H1 (cell line): ENCODE data around the gene LEKR1. TPM values are rescaled to one million over a fixed set of nuclear protein-coding genes. Genes with fewer than 3 reads are reported as not detected.
"Not testable (repeated sequence)": the region's sequence is repeated elsewhere in the genome, so short reads cannot be mapped to it uniquely, and the experiment has no call there.

Experiments
- CTCF ChIA-PET: fragments of 300-600 bp; sonication (Branson Sonifier 250); formaldehyde crosslinking; loops from one replicate; lab custom pipeline; 2021; ENCODE audit not compliant: partially characterized antibody; lab: Charles Lee
- POLR2A ChIA-PET: fragments of 300-600 bp; sonication (Branson Sonifier 250); formaldehyde crosslinking; loops from one replicate; lab custom pipeline; 2021; ENCODE audit warnings: inconsistent platforms; ENCODE audit not compliant: partially characterized antibody; lab: Charles Lee
- DNase-seq, 2 experiments: peaks; one replicate each; pipeline versions ENCODE4 v3.0.0 to v3.0.0-alpha.2; 2010 to 2022; ENCODE audit warnings: low spot score in 2 of 2, low read depth in 1 of 2, mixed read lengths in 1 of 2
- FAIRE-seq: peaks from 2 replicates; lab custom pipeline; 2011; peaks lifted over from hg19 to GRCh38; lab: Jason Lieb, UNC
- H2AFZ ChIP-seq: 2 replicates; pipeline ENCODE4 v1.8.1; 2012; ENCODE audit warnings: low read length, inconsistent platforms
- H2AK5ac ChIP-seq: 2 replicates; pipeline ENCODE4 v1.6.1; 2013; ENCODE audit warnings: low read depth, low read length
- H2BK120ac ChIP-seq: replicated peaks from 2 replicates; pipeline ENCODE3; 2013; ENCODE audit warnings: low read depth, low read length, inconsistent platforms
- H2BK12ac ChIP-seq: 2 replicates; pipeline ENCODE4 v1.6.1; 2013; ENCODE audit warnings: low read depth, low read length
- H2BK15ac ChIP-seq: 2 replicates; pipeline ENCODE4 v1.6.1; 2013; ENCODE audit warnings: low read length
- H2BK20ac ChIP-seq: 2 replicates; pipeline ENCODE4 v1.6.1; 2013; ENCODE audit warnings: low read length
- H2BK5ac ChIP-seq: 2 replicates; pipeline ENCODE4 v1.6.1; 2013; ENCODE audit warnings: low read depth, low read length
- H3K14ac ChIP-seq: 2 replicates; pipeline ENCODE4 v1.6.1; 2013; ENCODE audit warnings: inconsistent platforms; ENCODE audit not compliant: insufficient read length
- H3K18ac ChIP-seq: 2 replicates; pipeline ENCODE4 v1.6.1; 2013; ENCODE audit warnings: low read length; ENCODE audit errors: extremely low read depth
- H3K23ac ChIP-seq: 2 replicates; pipeline ENCODE4 v1.6.1; 2013; ENCODE audit warnings: inconsistent platforms; ENCODE audit not compliant: insufficient read length
- H3K23me2 ChIP-seq: 2 replicates; pipeline ENCODE4 v1.6.1; 2013; ENCODE audit warnings: low read depth, low read length
- H3K27ac ChIP-seq: 2 replicates; pipeline ENCODE4 v1.6.1; 2011; ENCODE audit warnings: low read depth, low read length, inconsistent platforms
- H3K27me3 ChIP-seq, 4 experiments: replicated peaks in 1 of 4; 1 replicate in 1 of 4; 2 replicates in 3 of 4; pipeline versions ENCODE4 v1.6.1 to v1.8.1; 2011 to 2013; ENCODE audit warnings: low read length in 3 of 4, mild to moderate bottlenecking in 3 of 4, inconsistent platforms in 2 of 4, mixed read lengths in 2 of 4, moderate library complexity in 1 of 4; ENCODE audit not compliant: control insufficient read depth in 3 of 4, insufficient read depth in 3 of 4; ENCODE audit errors: extremely low read depth in 1 of 4
- H3K36me3 ChIP-seq, 4 experiments: 2 replicates each; pipeline versions ENCODE4 v1.6.1 to v1.8.1; 2011 to 2013; ENCODE audit warnings: mild to moderate bottlenecking in 4 of 4, low read length in 3 of 4, moderate library complexity in 2 of 4, control low read depth in 1 of 4, inconsistent platforms in 1 of 4; ENCODE audit not compliant: insufficient read depth in 4 of 4, control insufficient read depth in 2 of 4
- H3K4ac ChIP-seq: replicated peaks from 2 replicates; pipeline ENCODE3; 2013; ENCODE audit warnings: low read length, low read depth, mixed read lengths, inconsistent platforms; ENCODE audit not compliant: insufficient read length
- H3K4me1 ChIP-seq, 4 experiments: replicated peaks in 1 of 4; 1 replicate in 1 of 4; 2 replicates in 3 of 4; pipeline versions ENCODE4 v1.6.1 to v1.8.1; 2011 to 2013; ENCODE audit warnings: low read length in 3 of 4, inconsistent platforms in 2 of 4, mixed read lengths in 1 of 4; ENCODE audit not compliant: insufficient read depth in 4 of 4, control insufficient read depth in 3 of 4
- H3K4me2 ChIP-seq, 2 experiments: 2 replicates each; pipeline versions ENCODE4 v1.6.1 to v1.8.1; 2011 to 2013; ENCODE audit warnings: low read depth in 2 of 2, low read length in 2 of 2, control low read depth in 1 of 2, inconsistent platforms in 1 of 2, mild to moderate bottlenecking in 1 of 2; ENCODE audit not compliant: insufficient read depth in 1 of 2
- H3K4me3 ChIP-seq, 4 experiments: fragments of 200-600, 300-600 bp in 1 of 4; sonication (generic), shearing (Covaris generic), sonication (Bioruptor Twin) in 1 of 4; 2 replicates each; pipeline versions ENCODE4 v1.5.1 to v1.8.1; 2011 to 2016; ENCODE audit warnings: low read length in 4 of 4, low read depth in 3 of 4, control low read depth in 2 of 4, inconsistent platforms in 2 of 4, mild to moderate bottlenecking in 2 of 4, mixed read lengths in 1 of 4, moderate library complexity in 1 of 4; ENCODE audit not compliant: insufficient read depth in 2 of 4; ENCODE audit errors: extremely low read depth in 1 of 4
- H3K56ac ChIP-seq: replicated peaks from 2 replicates; pipeline ENCODE3; 2013; ENCODE audit warnings: low read depth, mild to moderate bottlenecking, mixed read lengths, low read length, inconsistent platforms; ENCODE audit not compliant: insufficient read length
- H3K79me1 ChIP-seq: 2 replicates; pipeline ENCODE4 v1.6.1; 2013; ENCODE audit warnings: low read depth, low read length, control low read depth
- H3K79me2 ChIP-seq, 2 experiments: 2 replicates each; pipeline versions ENCODE4 v1.6.1 to v1.8.1; 2012 to 2013; ENCODE audit warnings: low read length in 2 of 2, mild to moderate bottlenecking in 2 of 2, inconsistent platforms in 1 of 2; ENCODE audit not compliant: insufficient read depth in 2 of 2, control insufficient read depth in 1 of 2
- H3K9ac ChIP-seq, 4 experiments: replicated peaks in 1 of 4; 1 replicate in 1 of 4; 2 replicates in 3 of 4; pipeline versions ENCODE4 v1.6.1 to v1.8.1; 2011 to 2013; ENCODE audit warnings: low read depth in 3 of 4, low read length in 3 of 4, control low read depth in 2 of 4, mild to moderate bottlenecking in 2 of 4, moderate library complexity in 2 of 4, inconsistent platforms in 1 of 4; ENCODE audit errors: extremely low read depth in 1 of 4
- H3K9me3 ChIP-seq, 2 experiments: 2 replicates each; pipeline versions ENCODE4 v1.6.1 to v1.8.1; 2012 to 2013; ENCODE audit warnings: mild to moderate bottlenecking in 2 of 2, moderate library complexity in 2 of 2, control low read depth in 1 of 2, inconsistent platforms in 1 of 2, low read depth in 1 of 2, low read length in 1 of 2, mixed read lengths in 1 of 2; ENCODE audit not compliant: insufficient read depth in 2 of 2
- H4K20me1 ChIP-seq, 2 experiments: replicated peaks in 1 of 2; 2 replicates each; pipeline versions ENCODE3 to v1.8.1; 2011 to 2013; ENCODE audit warnings: inconsistent platforms in 2 of 2, low read length in 2 of 2, mild to moderate bottlenecking in 1 of 2; ENCODE audit not compliant: insufficient read depth in 2 of 2, control insufficient read depth in 1 of 2
- H4K5ac ChIP-seq: 2 replicates; pipeline ENCODE4 v1.6.1; 2013; ENCODE audit warnings: low read length, low read depth, mixed read lengths, inconsistent platforms; ENCODE audit not compliant: insufficient read length
- H4K8ac ChIP-seq: 2 replicates; pipeline ENCODE4 v1.8.0; 2013; ENCODE audit warnings: mild to moderate bottlenecking, moderate library complexity, low read length, inconsistent platforms; ENCODE audit not compliant: insufficient read depth; ENCODE audit errors: extremely low read depth
- H4K91ac ChIP-seq: replicated peaks from 2 replicates; pipeline ENCODE3; 2013; ENCODE audit warnings: low read length, mixed read lengths, inconsistent platforms; ENCODE audit not compliant: insufficient read length
- NRF1 ChIP-seq: IDR thresholded peaks from 2 replicates; pipeline ENCODE4 v1.6.1; 2011; ENCODE audit warnings: mild to moderate bottlenecking, low read depth, low read length, improper control_type of control experiment
- RNF2 ChIP-seq: fragments of 200-900, 300-1000 bp; sonication (generic); IDR thresholded peaks from 2 replicates; pipeline ENCODE4 v1.7.1; 2016; ENCODE audit warnings: borderline replicate concordance, low read depth, mild to moderate bottlenecking, antibody characterized with exemption, low read length; ENCODE audit not compliant: poor library complexity, severe bottlenecking; ENCODE audit errors: missing control alignments
- WGBS, 2 experiments: shearing (Covaris generic) in 1 of 2; methylation state at CpG; one replicate each; pipeline versions ENCODE4 v1.1.6 to v1.1.7; 2013 to 2015; ENCODE audit warnings: low lambda C conversion rate in 2 of 2, mixed read lengths in 2 of 2, inconsistent platforms in 1 of 2, low coverage in 1 of 2, missing lambda C conversion rate in 1 of 2; ENCODE audit not compliant: insufficient replicate concordance in 2 of 2, insufficient coverage in 1 of 2, insufficient read length in 1 of 2; ENCODE audit errors: extremely low coverage in 1 of 2, missing lambda C conversion rate in 1 of 2; 5-methylcytosine and 5-hydroxymethylcytosine counted together
- polyA plus RNA-seq, 7 experiments: library from polyadenylated mRNA; depleted of rRNA in 3 of 7; stranded (reverse) in 5 of 7; unstranded in 2 of 7; fragments of >200 nt in 5 of 7; fragments of 200-250 nt in 2 of 7; gene quantifications; 1 replicate in 5 of 7; 2 replicates in 1 of 7; 4 replicates in 1 of 7; pipeline versions ENCODE4 v1.2.1 to v1.2.3, GENCODE V29; 2011 to 2013; ENCODE audit warnings: missing spikeins in 2 of 7, mixed read lengths in 2 of 7
- total RNA-seq: library from RNA; stranded (reverse); fragmentation: NEBNext Ultra II Directional; extraction: Animal tissue kit (Norgen Biotek cat#: 25700); gene quantifications from 2 replicates; pipeline ENCODE4 v1.2.1, GENCODE V29; 2021

Gene LEKR1
- total and polyA plus RNA-seq, 2 of the 8 experiments (the other 6 are each of a cell fraction or from before 2014, with no cell fraction given): 0.08 TPM; not detected in 1

GRCh38 chr3:156910022-156910421 is 83.9 kb downstream of the LEKR1 start (continued):
- TF ChIP-seq RNF2 (no peak), NRF1 (no peak)

GRCh38 chr3:156910831-156911230 is 84.7 kb downstream of the LEKR1 start:
- H3K79me2 ChIP-seq, H4K20me1 ChIP-seq, H3K4me3 ChIP-seq, H3K27me3 ChIP-seq, H3K79me1 ChIP-seq, H3K14ac ChIP-seq, H3K4me2 ChIP-seq, H3K56ac ChIP-seq, H3K18ac ChIP-seq, H3K9ac ChIP-seq, CTCF ChIA-PET, H3K36me3 ChIP-seq, H2BK120ac ChIP-seq, POLR2A ChIA-PET, H2AFZ ChIP-seq, H3K23ac ChIP-seq, H3K23me2 ChIP-seq, H2BK20ac ChIP-seq, H3K4me1 ChIP-seq, DNase-seq, H2BK5ac ChIP-seq, H4K5ac ChIP-seq, H4K8ac ChIP-seq, H4K91ac ChIP-seq, H3K9me3 ChIP-seq, H2BK15ac ChIP-seq, H3K4ac ChIP-seq, H2BK12ac ChIP-seq, H2AK5ac ChIP-seq, H3K27ac ChIP-seq, FAIRE-seq: not testable (repeated sequence)
- WGBS, 2 experiments: 80% methylated on average over 2 of the region's 2 CpGs; no CpG with 5 or more reads in 1 of the 2 experiments
